K562 (cell line): Measurements from ENCODE around the gene ANAPC13.

Experiments used
- HDAC2 ChIP-seq: fragments of 450-650 bp; IDR thresholded peaks from 2 replicates; pipeline ENCODE4 v1.6.1; 2016; ENCODE audit warnings: mild to moderate bottlenecking
- PHF8 ChIP-seq: fragments of 200-600 bp; sonication (generic); IDR thresholded peaks from 2 replicates; pipeline ENCODE4 v1.6.1; 2012; ENCODE audit warnings: mixed run types, mild to moderate bottlenecking, inconsistent platforms, low read length, moderate library complexity, borderline replicate concordance
- TF ChIP-seq, protein P1 (sequence below), 3 experiments: IDR thresholded peaks in 2 of 3; conservative IDR thresholded peaks in 1 of 3; 2 replicates each; pipeline ENCODE4 v1.5.1; 2011 to 2012; ENCODE audit warnings: low read length in 3 of 3, mild to moderate bottlenecking in 3 of 3, control low read depth in 2 of 3, improper control_type of control experiment in 1 of 3, inconsistent platforms in 1 of 3, low read depth in 1 of 3, mixed read lengths in 1 of 3, moderate library complexity in 1 of 3; ENCODE audit not compliant: insufficient read depth in 2 of 3

DNA sequence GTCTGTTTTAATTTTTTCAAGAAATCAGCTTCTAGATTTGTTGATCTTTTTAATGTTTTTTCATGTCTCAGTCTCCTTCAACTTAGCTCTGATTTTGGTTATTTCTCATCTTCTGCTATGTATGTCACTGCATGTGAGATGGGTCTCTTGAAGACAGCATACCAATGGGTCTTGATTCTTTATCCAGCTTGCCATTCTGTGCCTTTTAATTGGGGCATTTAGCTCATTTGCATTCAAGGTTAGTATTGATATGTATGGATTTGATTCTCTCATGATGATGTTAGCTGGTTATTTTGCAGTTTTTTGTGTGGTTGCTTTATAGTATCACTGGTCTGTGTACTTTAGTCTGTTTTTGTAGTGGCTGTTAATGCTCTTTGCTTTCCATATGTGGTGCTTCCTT, 39.5 kb upstream of the ANAPC13 start:
- no peak for TF ChIP-seq PHF8
- TF ChIP-seq HDAC2: no peak
- TF ChIP-seq, protein P1, sequence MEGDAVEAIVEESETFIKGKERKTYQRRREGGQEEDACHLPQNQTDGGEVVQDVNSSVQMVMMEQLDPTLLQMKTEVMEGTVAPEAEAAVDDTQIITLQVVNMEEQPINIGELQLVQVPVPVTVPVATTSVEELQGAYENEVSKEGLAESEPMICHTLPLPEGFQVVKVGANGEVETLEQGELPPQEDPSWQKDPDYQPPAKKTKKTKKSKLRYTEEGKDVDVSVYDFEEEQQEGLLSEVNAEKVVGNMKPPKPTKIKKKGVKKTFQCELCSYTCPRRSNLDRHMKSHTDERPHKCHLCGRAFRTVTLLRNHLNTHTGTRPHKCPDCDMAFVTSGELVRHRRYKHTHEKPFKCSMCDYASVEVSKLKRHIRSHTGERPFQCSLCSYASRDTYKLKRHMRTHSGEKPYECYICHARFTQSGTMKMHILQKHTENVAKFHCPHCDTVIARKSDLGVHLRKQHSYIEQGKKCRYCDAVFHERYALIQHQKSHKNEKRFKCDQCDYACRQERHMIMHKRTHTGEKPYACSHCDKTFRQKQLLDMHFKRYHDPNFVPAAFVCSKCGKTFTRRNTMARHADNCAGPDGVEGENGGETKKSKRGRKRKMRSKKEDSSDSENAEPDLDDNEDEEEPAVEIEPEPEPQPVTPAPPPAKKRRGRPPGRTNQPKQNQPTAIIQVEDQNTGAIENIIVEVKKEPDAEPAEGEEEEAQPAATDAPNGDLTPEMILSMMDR (IDR thresholded peaks at IDR 0.05 in 2 of 3, conservative IDR thresholded peaks at IDR 0.05 in 1 of 3; ENCODE audit: insufficient read depth in 2 of 3, low read depth in 1 of 3, low read length in 3 of 3): no peak
